Islet precursor cell (in vitro differentiated cells): Measurements from ENCODE around the gene DYNC2I2.
"Not testable (repeated sequence)": the region's sequence is repeated elsewhere in the genome, so short reads cannot be mapped to it uniquely, and the experiment has no call there.

ENCODE experiments used
- DNase-seq: peaks from one replicate; pipeline ENCODE4 v3.0.0-alpha.2; 2018

DYNC2I2 gene

DNA sequence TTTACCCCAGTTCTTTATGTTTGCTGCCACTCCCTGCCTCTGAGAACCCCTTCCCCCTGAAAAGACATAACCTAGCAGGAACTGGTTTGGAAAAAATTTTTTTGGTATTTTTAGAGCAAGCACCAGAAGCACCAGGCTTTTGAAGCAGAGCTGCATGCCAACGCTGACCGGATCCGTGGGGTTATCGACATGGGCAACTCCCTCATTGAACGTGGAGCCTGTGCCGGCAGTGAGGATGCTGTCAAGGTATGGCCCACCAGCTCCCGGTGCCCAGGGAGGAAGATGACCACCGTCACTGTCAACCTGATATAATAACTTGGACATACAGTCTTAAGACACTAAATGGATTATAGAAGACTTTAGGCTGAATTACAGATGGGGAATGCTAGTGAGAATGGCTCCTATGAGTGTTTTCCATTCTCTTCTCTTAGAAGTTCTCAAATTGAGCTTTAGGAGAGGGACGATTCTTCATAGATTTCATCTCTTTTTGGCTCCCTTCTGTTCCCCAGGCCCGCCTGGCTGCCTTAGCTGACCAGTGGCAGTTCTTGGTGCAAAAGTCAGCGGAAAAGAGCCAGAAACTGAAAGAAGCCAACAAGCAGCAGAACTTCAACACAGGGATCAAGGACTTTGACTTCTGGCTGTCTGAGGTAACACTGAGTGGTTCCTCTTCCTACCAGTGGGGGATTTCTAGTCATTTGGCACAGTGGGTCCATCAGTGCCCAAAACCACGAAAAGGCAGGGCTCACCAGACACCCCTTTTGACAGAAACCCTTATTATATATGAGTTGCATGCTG is 44.9 kb downstream of the DYNC2I2 start:
- DNase-seq: no peak

DNA sequence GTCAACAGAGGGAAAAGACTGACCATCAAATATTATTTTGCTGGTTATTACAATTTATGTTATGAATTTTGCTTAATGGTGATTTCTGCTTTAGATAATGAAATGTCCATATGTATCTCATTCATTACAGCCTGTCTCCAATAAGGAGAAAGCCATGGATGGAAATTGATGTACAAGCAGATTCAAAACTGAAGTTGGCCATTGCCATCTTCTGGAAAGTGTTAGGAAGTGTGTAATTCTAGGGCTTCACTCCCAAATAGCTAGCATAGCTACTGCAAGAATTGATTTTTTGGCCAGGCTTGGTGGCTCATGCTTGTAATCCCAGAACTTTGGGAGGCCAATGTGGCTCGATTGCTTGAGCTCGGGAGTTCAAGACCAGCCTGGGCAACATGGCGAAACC is 45.8 kb downstream of the DYNC2I2 start:
- DNase-seq: no peak

DNA sequence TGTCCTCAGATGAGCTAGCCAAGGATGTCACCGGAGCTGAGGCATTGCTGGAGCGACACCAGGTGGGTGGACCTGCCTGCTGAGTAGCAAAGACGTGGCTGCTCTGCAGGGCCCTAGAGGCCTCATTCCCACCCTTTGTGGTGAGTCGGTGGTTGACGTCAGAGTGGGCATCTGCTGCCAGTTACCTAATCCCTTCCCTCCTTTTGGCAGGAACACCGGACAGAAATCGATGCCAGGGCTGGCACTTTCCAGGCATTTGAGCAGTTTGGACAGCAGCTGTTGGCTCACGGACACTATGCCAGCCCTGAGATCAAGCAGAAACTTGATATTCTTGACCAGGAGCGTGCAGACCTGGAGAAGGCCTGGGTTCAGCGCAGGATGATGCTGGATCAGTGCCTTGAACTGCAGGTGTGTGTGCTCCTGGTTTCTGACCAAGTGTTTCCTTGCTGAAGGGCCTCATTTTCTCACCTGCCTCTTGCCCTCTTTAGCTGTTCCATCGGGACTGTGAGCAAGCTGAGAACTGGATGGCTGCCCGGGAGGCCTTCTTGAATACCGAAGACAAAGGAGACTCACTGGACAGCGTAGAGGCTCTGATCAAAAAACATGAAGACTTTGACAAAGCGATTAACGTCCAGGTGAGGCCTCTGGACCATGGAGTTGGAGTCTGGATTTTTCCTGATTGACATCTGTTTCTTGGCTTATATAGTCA is 48.9 kb downstream of the DYNC2I2 start:
- DNase-seq: no peak

DNA sequence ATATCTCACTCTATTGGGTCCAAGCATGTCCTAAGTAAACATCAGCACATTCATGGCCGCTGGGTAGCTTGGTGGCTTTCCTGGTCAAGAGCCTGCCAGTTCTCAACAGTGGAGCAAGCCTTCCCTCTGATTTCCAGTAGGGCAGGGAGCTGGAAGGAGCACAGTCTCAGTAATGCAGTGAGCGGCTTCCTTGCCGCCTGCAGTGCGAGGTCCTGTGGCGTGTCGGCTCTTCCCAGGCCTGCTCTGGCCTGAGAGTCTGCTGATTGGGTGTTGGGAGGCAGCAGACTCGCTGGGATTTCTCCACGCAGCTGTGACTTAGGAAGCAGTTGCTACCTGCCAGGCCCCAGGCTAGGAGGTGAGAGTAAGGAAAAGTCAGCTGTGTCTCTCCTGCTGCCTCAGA is 53.0 kb downstream of the DYNC2I2 start:
- DNase-seq: no peak

DNA sequence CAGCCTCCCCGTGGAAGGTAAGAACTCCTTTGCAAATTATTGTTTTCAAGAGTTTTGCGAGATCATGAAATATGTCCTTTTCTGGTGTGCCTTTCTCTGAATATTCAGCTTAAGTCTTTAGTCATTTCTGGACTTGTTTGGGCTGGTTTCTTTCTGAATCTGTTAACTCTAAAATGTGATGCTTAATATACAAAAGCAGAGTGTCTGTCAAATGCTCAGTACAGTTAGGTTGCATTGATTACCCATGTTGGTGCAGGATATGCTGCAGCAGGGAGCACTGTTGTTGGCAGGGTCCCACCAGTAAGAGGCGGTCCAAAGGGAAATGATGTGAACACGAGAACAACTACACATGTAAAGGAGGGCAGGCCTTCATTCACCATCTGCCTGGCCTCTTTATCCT is 56.5 kb downstream of the DYNC2I2 start:
- DNase-seq: no peak

DNA sequence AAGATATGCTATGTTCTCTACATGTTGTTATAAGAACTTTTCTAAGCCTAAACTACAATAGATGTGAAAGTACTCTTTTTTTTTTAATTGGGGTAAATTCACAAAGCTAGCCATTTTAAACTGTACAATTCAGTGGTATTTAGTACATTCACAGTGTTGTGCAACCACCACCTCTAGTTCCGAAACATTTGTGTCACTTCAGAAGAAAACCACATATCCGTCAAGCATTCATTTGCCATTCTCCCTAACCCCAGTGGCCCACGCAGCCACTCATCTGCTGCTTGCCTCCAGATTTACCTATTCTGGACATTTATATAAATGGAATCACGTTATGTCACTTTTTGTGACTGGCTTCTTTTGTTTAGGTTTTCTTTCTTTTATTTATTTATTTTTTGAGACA is 61.2 kb downstream of the DYNC2I2 start:
- DNase-seq: no peak

DNA sequence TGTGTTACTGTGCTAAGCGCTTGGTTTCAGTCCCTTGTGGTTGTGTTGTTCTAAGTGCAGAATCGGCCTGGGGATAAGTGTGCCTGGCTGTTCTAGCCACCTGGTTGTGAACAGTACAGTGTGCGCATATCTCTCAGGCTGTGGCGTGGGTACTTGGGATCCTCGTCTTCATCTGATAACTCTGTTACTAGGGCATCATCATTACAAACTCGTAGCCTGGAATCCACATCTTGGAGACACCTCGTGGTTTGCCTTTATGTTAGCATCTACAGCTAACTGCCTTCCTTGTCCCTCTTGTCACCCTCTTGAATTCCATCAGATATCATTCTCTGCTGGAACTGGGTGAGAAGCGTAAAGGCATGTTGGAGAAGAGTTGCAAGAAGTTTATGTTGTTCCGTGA is 62.8 kb downstream of the DYNC2I2 start:
- no peak for DNase-seq

DNA sequence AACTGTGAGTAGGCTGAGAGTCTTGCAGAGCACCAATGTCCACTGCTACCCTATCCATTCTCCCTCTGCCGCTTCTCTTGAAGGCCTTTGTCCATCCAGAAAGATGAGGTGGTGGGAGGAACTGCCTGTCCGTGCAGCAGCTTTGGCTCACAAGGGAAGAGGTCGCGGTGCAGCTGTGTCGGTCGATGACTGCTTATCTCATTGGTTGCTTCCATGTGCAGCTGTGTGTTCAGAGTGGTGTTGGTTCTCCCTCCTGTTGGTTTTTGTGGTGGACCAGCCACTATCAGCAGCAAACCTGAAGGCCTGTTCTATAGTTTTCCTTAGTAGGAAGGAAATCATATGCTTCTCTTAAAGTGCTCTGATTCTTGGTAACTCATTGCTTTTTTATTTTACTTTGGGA is 63.6 kb downstream of the DYNC2I2 start:
- DNase-seq: no peak

DNA sequence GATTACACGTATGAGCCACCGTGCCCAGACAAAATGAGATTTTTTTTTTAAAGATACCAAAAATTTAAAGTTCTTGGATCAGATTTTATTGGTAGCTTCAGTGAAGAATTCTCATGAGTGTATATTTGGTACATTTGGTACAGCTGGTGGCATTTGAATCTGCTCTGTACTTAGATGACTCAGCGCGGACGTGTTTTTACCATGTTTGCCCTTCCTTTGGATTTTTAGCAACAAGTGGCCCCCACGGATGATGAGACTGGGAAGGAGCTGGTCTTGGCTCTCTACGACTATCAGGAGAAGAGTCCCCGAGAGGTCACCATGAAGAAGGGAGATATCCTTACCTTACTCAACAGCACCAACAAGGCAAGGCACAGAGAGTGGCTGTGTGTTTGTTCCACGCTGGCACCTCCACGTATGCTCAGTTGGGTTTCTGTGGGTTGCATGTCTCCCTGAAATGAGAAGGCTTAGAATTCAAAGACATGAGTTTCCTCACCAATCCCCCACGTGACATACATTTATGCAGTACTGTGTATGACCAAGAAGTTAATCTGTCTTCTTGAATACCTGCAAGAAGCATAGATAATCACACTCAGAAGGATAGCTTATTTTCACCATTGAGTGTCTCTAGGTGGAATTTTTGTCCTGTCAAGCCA is 67.9 kb downstream of the DYNC2I2 start:
- no peak for DNase-seq

DNA sequence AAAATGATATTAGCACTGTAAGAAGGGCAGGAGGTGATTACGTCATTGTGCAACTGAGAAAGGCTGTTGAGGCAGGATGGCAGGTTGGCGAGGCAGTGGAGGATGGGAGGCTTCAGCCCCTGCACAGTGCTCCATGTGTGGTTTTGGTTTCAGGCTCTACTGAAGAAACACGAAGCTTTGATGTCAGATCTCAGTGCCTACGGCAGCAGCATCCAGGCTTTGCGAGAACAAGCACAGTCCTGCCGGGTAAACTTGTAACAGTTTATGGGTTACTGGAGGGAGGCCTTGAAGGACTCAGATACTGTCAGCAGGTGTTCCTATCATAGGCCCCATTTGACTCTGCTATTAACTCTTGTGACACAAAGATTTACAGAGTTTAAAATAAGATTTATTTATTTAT is 69.2 kb downstream of the DYNC2I2 start:
- DNase-seq: no peak

DNA sequence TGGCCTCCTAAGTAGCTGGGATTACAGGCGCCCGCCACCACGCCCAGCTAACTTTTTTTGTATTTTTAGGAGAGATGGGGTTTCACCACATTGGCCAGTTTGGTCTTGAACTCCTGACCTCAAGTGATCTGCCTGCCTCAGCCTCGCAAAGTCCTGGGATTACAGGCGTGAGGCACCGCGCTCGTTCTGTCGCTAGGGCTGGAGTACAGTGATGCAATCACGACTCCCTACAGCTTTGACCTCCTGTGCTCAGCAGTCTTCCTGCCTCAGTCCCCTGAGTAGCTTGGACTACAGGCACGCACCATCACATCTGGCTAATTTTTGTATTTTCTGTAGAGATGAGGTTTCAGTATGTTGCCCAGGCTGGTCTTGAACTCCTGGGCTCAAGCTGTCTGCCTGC is 69.7 kb downstream of the DYNC2I2 start:
- DNase-seq: not testable (repeated sequence)

DNA sequence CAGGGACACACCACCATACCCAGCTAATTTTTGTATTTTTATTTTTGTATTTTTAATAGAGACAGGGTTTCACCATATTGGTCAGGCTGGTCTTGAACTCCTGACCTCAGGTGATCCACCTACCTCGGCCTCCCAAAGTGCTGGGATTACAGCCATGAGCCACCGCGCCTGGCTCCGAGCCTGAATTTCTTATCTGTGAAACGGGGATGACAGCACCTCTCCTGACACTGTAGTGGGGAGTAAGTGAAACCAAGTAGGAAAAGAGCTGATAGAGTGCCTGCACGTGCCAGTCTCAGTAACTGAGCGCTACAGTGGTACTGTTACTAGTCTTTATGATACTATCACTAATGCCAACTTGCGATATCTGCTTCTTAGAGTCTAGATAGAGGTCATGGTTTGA is 71.5 kb downstream of the DYNC2I2 start:
- DNase-seq: not testable (repeated sequence)
